H9 (cell line): ENCODE data around the gene CHRNA4. TPM values are rescaled to one million over a fixed set of nuclear protein-coding genes. Genes with fewer than 3 reads are reported as not detected.

Source experiments
- DNase-seq: peaks from one replicate; pipeline ENCODE4 v3.0.0-alpha.2; 2017
- H2AFZ ChIP-seq: one replicate; pipeline ENCODE4 v1.6.1; 2013; ENCODE audit warnings: mild to moderate bottlenecking, low read length, control low read depth, moderate library complexity
- H2AK5ac ChIP-seq: 2 replicates; pipeline ENCODE4 v1.6.1; 2013; ENCODE audit warnings: low read length, control low read depth, mixed read lengths; ENCODE audit not compliant: insufficient read length
- H2BK120ac ChIP-seq: one replicate; pipeline ENCODE4 v1.6.1; 2013; ENCODE audit warnings: low read depth, mild to moderate bottlenecking, low read length, control low read depth, inconsistent platforms; ENCODE audit not compliant: poor library complexity, severe bottlenecking
- H2BK12ac ChIP-seq: 2 replicates; pipeline ENCODE4 v1.6.1; 2013; ENCODE audit warnings: low read length, control low read depth, mixed read lengths, low read depth; ENCODE audit not compliant: insufficient read length
- H2BK15ac ChIP-seq: 2 replicates; pipeline ENCODE4 v1.6.1; 2013; ENCODE audit warnings: low read depth, low read length, control low read depth
- H2BK20ac ChIP-seq: one replicate; pipeline ENCODE4 v1.6.1; 2013; ENCODE audit warnings: low read depth, mild to moderate bottlenecking, low read length, control low read depth, inconsistent platforms; ENCODE audit not compliant: poor library complexity, severe bottlenecking
- H2BK5ac ChIP-seq: 2 replicates; pipeline ENCODE4 v1.6.1; 2013; ENCODE audit warnings: low read length, control low read depth, mixed read lengths; ENCODE audit not compliant: insufficient read length
- H3K14ac ChIP-seq: 2 replicates; pipeline ENCODE4 v1.6.1; 2013; ENCODE audit warnings: low read length, control low read depth; ENCODE audit not compliant: insufficient read depth
- H3K18ac ChIP-seq: 2 replicates; pipeline ENCODE4 v1.6.1; 2013; ENCODE audit warnings: low read depth, mild to moderate bottlenecking, mixed read lengths, low read length, control low read depth; ENCODE audit not compliant: insufficient read length
- H3K23ac ChIP-seq: 2 replicates; pipeline ENCODE4 v1.6.1; 2013; ENCODE audit warnings: low read length, control low read depth, mixed read lengths, low read depth; ENCODE audit not compliant: insufficient read length
- H3K23me2 ChIP-seq: 2 replicates; pipeline ENCODE4 v1.6.1; 2013; ENCODE audit warnings: low read depth, mild to moderate bottlenecking, mixed read lengths, low read length, control low read depth; ENCODE audit not compliant: insufficient read length, poor library complexity, severe bottlenecking
- H3K27ac ChIP-seq: 2 replicates; pipeline ENCODE4 v1.5.1; 2013; ENCODE audit warnings: low read length, control low read depth, mixed read lengths, low read depth; ENCODE audit not compliant: insufficient read length
- H3K27me3 ChIP-seq: 2 replicates; pipeline ENCODE4 v1.6.1; 2013; ENCODE audit warnings: low read length, control low read depth, inconsistent platforms; ENCODE audit not compliant: insufficient read depth
- H3K4ac ChIP-seq: 2 replicates; pipeline ENCODE4 v1.6.1; 2013; ENCODE audit warnings: low read depth, mild to moderate bottlenecking, control low read depth, inconsistent platforms, low read length, moderate library complexity
- H3K4me1 ChIP-seq: 2 replicates; pipeline ENCODE4 v1.6.1; 2013; ENCODE audit warnings: low read length, control low read depth, inconsistent platforms; ENCODE audit not compliant: insufficient read depth
- H3K4me2 ChIP-seq: 2 replicates; pipeline ENCODE4 v1.6.1; 2013; ENCODE audit warnings: low read length, control low read depth, mixed read lengths; ENCODE audit not compliant: insufficient read length, insufficient read depth
- H3K56ac ChIP-seq: 2 replicates; pipeline ENCODE4 v1.6.1; 2013; ENCODE audit warnings: low read depth, mild to moderate bottlenecking, mixed read lengths, low read length, control low read depth; ENCODE audit not compliant: insufficient read length
- H3K79me1 ChIP-seq: 2 replicates; pipeline ENCODE4 v1.6.1; 2013; ENCODE audit warnings: low read depth, mild to moderate bottlenecking, moderate library complexity, low read length, control low read depth, inconsistent platforms; ENCODE audit not compliant: insufficient read depth, poor library complexity, severe bottlenecking
- H3K79me2 ChIP-seq: 2 replicates; pipeline ENCODE4 v1.6.1; 2013; ENCODE audit warnings: low read length, control low read depth, inconsistent platforms; ENCODE audit not compliant: insufficient read depth
- H3K9ac ChIP-seq: 2 replicates; pipeline ENCODE4 v1.6.1; 2013; ENCODE audit warnings: low read length, control low read depth, mixed read lengths; ENCODE audit not compliant: insufficient read length; ENCODE audit errors: extremely low read depth
- H3K9me3 ChIP-seq: one replicate; pipeline ENCODE4 v1.6.1; 2013; ENCODE audit warnings: low read depth, low read length, inconsistent platforms; ENCODE audit not compliant: control insufficient read depth
- H3T11ph ChIP-seq: one replicate; pipeline ENCODE4 v1.6.1; 2013; ENCODE audit warnings: mild to moderate bottlenecking, low read length, control low read depth, inconsistent platforms
- H4K20me1 ChIP-seq: one replicate; pipeline ENCODE4 v1.6.1; 2013; ENCODE audit not compliant: control insufficient read depth, insufficient read length, insufficient read depth
- H4K5ac ChIP-seq: 2 replicates; pipeline ENCODE4 v1.6.1; 2013; ENCODE audit warnings: low read depth, mild to moderate bottlenecking, mixed read lengths, low read length, control low read depth; ENCODE audit not compliant: insufficient read length
- H4K8ac ChIP-seq: replicated peaks from 2 replicates; pipeline ENCODE4 v1.6.1; 2013; ENCODE audit warnings: low read length, control low read depth, mixed read lengths, low read depth; ENCODE audit not compliant: insufficient read length
- H4K91ac ChIP-seq: 2 replicates; pipeline ENCODE4 v1.6.1; 2013; ENCODE audit warnings: low read depth, mild to moderate bottlenecking, moderate library complexity, mixed read lengths, low read length, control low read depth; ENCODE audit not compliant: insufficient read length
- H3K27ac Mint-ChIP-seq, 3 experiments: 2 replicates in 2 of 3; 3 replicates in 1 of 3; pipeline ENCODE4 v1.8.0; 2020 to 2021; ENCODE audit warnings: mixed read lengths in 3 of 3, mild to moderate bottlenecking in 1 of 3, moderate library complexity in 1 of 3
- H3K27me3 Mint-ChIP-seq: 2 replicates; pipeline ENCODE4 v1.8.0; 2021; ENCODE audit warnings: low read depth, mild to moderate bottlenecking, moderate library complexity, mixed read lengths
- H3K36me3 Mint-ChIP-seq, 3 experiments: 2 replicates in 2 of 3; 3 replicates in 1 of 3; pipeline ENCODE4 v1.8.0; 2020 to 2021; ENCODE audit warnings: low read depth in 3 of 3, mixed read lengths in 3 of 3; ENCODE audit not compliant: insufficient read depth in 1 of 3
- H3K4me1 Mint-ChIP-seq, 2 experiments: 2 replicates each; pipeline ENCODE4 v1.8.0; 2020; ENCODE audit warnings: mixed read lengths in 2 of 2
- H3K4me3 Mint-ChIP-seq, 2 experiments: 2 replicates in 1 of 2; 3 replicates in 1 of 2; pipeline ENCODE4 v1.8.0; 2020 to 2021; ENCODE audit warnings: mild to moderate bottlenecking in 2 of 2, mixed read lengths in 2 of 2, moderate library complexity in 1 of 2
- H3K9me3 Mint-ChIP-seq, 2 experiments: 2 replicates in 1 of 2; 3 replicates in 1 of 2; pipeline ENCODE4 v1.8.0; 2020; ENCODE audit warnings: mild to moderate bottlenecking in 2 of 2, mixed read lengths in 2 of 2, moderate library complexity in 1 of 2
- WGBS: extraction: QIAGEN DNeasy Blood & Tissue Kit; methylation state at CpG from one replicate; pipeline ENCODE4 v1.1.7; 2013; ENCODE audit warnings: missing lambda C conversion rate, low lambda C conversion rate, mixed read lengths; ENCODE audit not compliant: insufficient read length; ENCODE audit errors: extremely low coverage; 5-methylcytosine and 5-hydroxymethylcytosine counted together
- total RNA-seq: library from RNA; stranded (reverse); gene quantifications from 2 replicates; pipeline ENCODE4 v1.2.1, GENCODE V29; 2021
- TF ChIP-seq, protein P1 (sequence below): fragments of 200-600 bp; sonication (generic); conservative IDR thresholded peaks from 3 replicates; pipeline ENCODE4 v1.8.0; 2021; ENCODE audit warnings: antibody characterized with exemption, mild to moderate bottlenecking

CHRNA4 gene
- total RNA-seq, 1 experiment from 2014 or later: 2.5 TPM

DNA sequence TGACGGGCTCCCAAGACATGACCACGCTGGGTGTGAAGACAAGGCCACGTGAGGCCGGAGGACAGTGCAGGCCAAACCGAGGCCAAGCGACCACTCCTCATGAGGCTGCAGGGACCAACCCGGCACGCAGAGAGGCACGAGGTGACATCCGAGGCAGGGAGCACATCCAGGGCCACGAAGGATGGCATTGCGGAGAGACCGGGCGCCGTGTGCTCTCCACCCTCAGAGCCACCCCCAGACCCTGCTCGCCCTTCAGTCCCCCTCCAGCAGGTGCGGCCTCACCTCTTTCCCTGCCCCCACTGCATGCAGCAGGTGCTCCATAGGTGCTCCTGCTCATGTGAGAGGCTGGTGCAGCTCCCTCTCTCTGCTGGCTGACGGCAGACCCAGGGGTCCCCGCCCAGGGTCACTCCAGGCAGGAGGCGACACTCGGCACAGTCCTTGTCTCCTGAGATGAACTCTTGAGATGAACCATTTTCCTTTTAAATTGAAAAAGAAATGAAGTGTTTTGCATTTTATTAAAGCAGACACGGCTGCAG, 33.8 kb upstream of the CHRNA4 start:
- H3K4me1 ChIP-seq: peaks cover 7% of the 10 kb centered on the region; the same call in 1 of the 2 replicates
- H4K20me1 ChIP-seq: no peaks in the 10 kb centered on the region
- no peak overlapping the region for H2BK15ac ChIP-seq
- TF ChIP-seq, protein P1, sequence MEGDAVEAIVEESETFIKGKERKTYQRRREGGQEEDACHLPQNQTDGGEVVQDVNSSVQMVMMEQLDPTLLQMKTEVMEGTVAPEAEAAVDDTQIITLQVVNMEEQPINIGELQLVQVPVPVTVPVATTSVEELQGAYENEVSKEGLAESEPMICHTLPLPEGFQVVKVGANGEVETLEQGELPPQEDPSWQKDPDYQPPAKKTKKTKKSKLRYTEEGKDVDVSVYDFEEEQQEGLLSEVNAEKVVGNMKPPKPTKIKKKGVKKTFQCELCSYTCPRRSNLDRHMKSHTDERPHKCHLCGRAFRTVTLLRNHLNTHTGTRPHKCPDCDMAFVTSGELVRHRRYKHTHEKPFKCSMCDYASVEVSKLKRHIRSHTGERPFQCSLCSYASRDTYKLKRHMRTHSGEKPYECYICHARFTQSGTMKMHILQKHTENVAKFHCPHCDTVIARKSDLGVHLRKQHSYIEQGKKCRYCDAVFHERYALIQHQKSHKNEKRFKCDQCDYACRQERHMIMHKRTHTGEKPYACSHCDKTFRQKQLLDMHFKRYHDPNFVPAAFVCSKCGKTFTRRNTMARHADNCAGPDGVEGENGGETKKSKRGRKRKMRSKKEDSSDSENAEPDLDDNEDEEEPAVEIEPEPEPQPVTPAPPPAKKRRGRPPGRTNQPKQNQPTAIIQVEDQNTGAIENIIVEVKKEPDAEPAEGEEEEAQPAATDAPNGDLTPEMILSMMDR: no peak
- no peak overlapping the region for H3K9ac ChIP-seq
- Mint-ChIP-seq H3K4me1 (peaks cover 21 to 27% of the 10 kb centered on the region in 2 experiments), H3K9me3 (peaks cover 25 to 26% of the 10 kb centered on the region in 2 experiments), H3K4me3 (no peak overlapping the region), H3K27me3 (peaks cover 10% of the 10 kb centered on the region), H3K36me3 (peaks cover 4 to 13% (median 10%) of the 10 kb centered on the region in 3 experiments; a peak in 6 of 7 replicates), H3K27ac (no peak overlapping the region)
- no peak overlapping the region for H2AK5ac ChIP-seq
- H3K56ac ChIP-seq: no peak overlapping the region
- H3K23ac ChIP-seq: no peak overlapping the region
- H3K14ac ChIP-seq: peak overlapping the region; percentile 88; the same call in 1 of the 2 replicates
- no peak overlapping the region for H2BK5ac ChIP-seq
- no peak overlapping the region for H2BK20ac ChIP-seq
- no peak overlapping the region for H4K91ac ChIP-seq
- H2AFZ ChIP-seq: no peak overlapping the region
- WGBS: no CpG with 5 or more reads among the region's 22 CpGs
- H3T11ph ChIP-seq: no peak overlapping the region
- H2BK120ac ChIP-seq: no peak overlapping the region
- H3K79me2 ChIP-seq: no peaks in the 10 kb centered on the region
- no peaks in the 10 kb centered on the region for H3K9me3 ChIP-seq
- H3K27ac ChIP-seq: no peak overlapping the region
- H3K27me3 ChIP-seq: no peaks in the 10 kb centered on the region
- no peak overlapping the region for H2BK12ac ChIP-seq
- H4K8ac ChIP-seq: no peak overlapping the region
- no peaks in the 10 kb centered on the region for H3K23me2 ChIP-seq
- H3K4me2 ChIP-seq: no peak overlapping the region
- no peak overlapping the region for H3K18ac ChIP-seq
- no peak for DNase-seq
- H3K79me1 ChIP-seq: no peaks in the 10 kb centered on the region
- H3K4ac ChIP-seq: no peak overlapping the region
- H4K5ac ChIP-seq: no peak overlapping the region
